NB4 (cell line): ENCODE results near the gene ZCCHC18.

Source experiments
- DNase-seq: peaks from one replicate; pipeline ENCODE4 v3.0.0; 2010; ENCODE audit warnings: low read depth
- H3K4me3 ChIP-seq: one replicate; pipeline ENCODE4 v1.5.1; 2011; ENCODE audit warnings: mild to moderate bottlenecking, low read depth, low read length, moderate library complexity
- CTCF ChIP-seq: IDR thresholded peaks from one replicate; pipeline ENCODE4 v1.5.1; 2012; ENCODE audit warnings: low read depth, low read length
- MYC ChIP-seq: IDR thresholded peaks from 2 replicates; pipeline ENCODE4 v1.6.1; 2011; ENCODE audit warnings: low read depth, low read length
- POLR2A ChIP-seq: IDR thresholded peaks from 2 replicates; pipeline ENCODE4 v1.6.1; 2011; ENCODE audit warnings: mild to moderate bottlenecking; ENCODE audit not compliant: insufficient read length; ENCODE audit errors: extremely low read depth
- TF ChIP-seq, protein P1 (sequence below): IDR thresholded peaks from 2 replicates; pipeline ENCODE4 v1.6.1; 2011; ENCODE audit warnings: low read depth, low read length

The ZCCHC18 gene

DNA sequence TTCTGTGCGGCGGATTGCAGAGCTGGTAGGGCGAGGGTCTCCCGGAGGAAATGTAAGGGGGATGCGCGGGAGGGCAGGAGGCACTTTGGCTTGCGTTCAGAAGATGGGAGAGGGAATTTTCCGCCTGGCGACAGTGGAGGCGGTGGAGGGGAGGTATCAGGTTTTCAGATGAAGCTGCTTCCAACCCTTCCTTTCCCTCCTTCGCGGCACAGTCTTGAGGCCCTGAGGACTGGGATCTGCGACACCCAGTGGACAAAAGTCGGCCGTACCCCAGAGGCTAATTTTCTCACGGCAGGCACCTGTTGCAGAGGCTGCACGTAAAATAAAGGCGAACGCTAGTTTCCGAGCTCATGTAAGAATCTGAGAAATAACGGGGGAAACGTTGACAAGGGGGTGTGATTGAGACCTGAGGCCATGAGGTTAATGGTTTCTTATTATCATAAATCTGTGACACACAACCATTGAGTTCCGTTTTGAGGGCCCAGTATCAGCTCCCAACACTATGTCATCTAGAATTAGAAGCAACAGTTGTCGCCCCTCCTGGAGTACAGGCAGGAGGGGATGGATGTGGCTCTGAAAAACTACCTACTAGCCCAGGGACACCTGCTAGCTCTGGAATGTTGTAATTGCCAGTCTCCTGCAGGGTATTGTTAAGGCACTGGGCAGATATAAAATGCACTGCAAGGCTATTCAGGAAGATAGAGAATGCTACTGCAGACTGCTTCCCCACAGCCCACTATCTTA lies 1.1 kb downstream of the ZCCHC18 start:
- DNase-seq, result peak; percentile 56
- TF ChIP-seq POLR2A (no peak), CTCF (peak; percentile 49)
- no peak overlapping the region for H3K4me3 ChIP-seq

- no peak for DNase-seq
- no peak for TF ChIP-seq MYC
- no peak for TF ChIP-seq POLR2A
- no peak for TF ChIP-seq CTCF
- H3K4me3 ChIP-seq, result no peak overlapping the region
Observed at GRCh38 chrX:104117759-104118158, 5.4 kb downstream of the ZCCHC18 start.

DNA sequence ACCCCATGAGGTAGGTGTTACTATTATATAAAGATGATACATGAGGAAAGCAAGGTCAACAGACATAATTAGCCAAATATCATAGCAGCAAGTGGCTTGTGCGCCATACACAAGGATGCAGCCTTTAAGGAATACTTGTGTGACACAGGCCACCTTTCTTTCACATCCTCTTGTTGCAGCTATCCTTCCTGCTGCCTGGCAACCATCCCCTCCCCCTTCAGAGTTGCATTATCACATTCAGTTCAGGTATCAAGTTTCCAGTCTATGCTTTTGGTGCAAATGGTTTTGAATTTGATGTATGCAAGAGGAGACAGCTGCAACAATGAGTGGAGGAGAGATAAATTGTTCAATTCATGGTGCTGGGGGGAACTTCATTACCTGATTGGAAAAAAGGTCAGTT lies 6.4 kb downstream of the ZCCHC18 start:
- no peak overlapping the region for H3K4me3 ChIP-seq
- TF ChIP-seq, protein P1, sequence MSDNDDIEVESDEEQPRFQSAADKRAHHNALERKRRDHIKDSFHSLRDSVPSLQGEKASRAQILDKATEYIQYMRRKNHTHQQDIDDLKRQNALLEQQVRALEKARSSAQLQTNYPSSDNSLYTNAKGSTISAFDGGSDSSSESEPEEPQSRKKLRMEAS, result no peak
- TF ChIP-seq POLR2A (no peak), MYC (no peak), CTCF (no peak)
- no peak for DNase-seq

GRCh38 chrX:104122829-104123228 lies 10.5 kb downstream of the ZCCHC18 start:
- DNase-seq, result peak; percentile 33
- TF ChIP-seq MYC (no peak), POLR2A (no peak), CTCF (no peak)
- TF ChIP-seq, protein P1, result no peak
- no peak overlapping the region for H3K4me3 ChIP-seq

- no peak for DNase-seq
- no peak for TF ChIP-seq MYC
- TF ChIP-seq, protein P1, result no peak
- TF ChIP-seq CTCF, result no peak
- no peak for TF ChIP-seq POLR2A
- H3K4me3 ChIP-seq, result no peak overlapping the region
Observed at GRCh38 chrX:104126856-104127255, 14.5 kb downstream of the ZCCHC18 start.

GRCh38 chrX:104130808-104131207 lies 18.5 kb downstream of the ZCCHC18 start:
- no peak for TF ChIP-seq POLR2A
- no peak for TF ChIP-seq MYC
- no peak for TF ChIP-seq CTCF
- TF ChIP-seq, protein P1, result no peak
- no peak for DNase-seq

More at GRCh38 chrX:104130808-104131207, 18.5 kb downstream of the ZCCHC18 start:
- H3K4me3 ChIP-seq, result no peak overlapping the region
